Activated T-helper 1 cell treated with anti-CD3 and anti-CD28 coated beads, Interleukin-12 subunit alpha, Interleukin-12 subunit beta, Interleukin-2, Interleukin-4 antibody, amounts not matched to agents 30 ng/mL and 10 ng/mL and 1 ng/mL, durations not matched to agents 14 hours and 24 hours and 36 hours (primary cell): ENCODE data around the gene NHLRC2. TPM values are rescaled to one million over a fixed set of nuclear protein-coding genes. Genes with fewer than 3 reads are reported as not detected.
"Not testable (repeated sequence)": the region's sequence is repeated elsewhere in the genome, so short reads cannot be mapped to it uniquely, and the experiment has no call there.

ENCODE experiments used
- DNase-seq: peaks from one replicate; pipeline ENCODE4 v3.0.0; 2021; ENCODE audit warnings: low spot score
- H3K27ac Mint-ChIP-seq: one replicate; pipeline ENCODE4 v1.8.0; 2021; ENCODE audit warnings: mild to moderate bottlenecking, mixed read lengths
- H3K27me3 Mint-ChIP-seq: one replicate; pipeline ENCODE4 v1.8.0; 2022; ENCODE audit warnings: mild to moderate bottlenecking, moderate library complexity, mixed read lengths; ENCODE audit not compliant: insufficient read depth
- H3K36me3 Mint-ChIP-seq: one replicate; pipeline ENCODE4 v1.8.0; 2021; ENCODE audit warnings: low read depth, mixed read lengths
- H3K4me1 Mint-ChIP-seq: one replicate; pipeline ENCODE4 v1.8.0; 2021; ENCODE audit warnings: low read depth, mixed read lengths
- H3K4me3 Mint-ChIP-seq: one replicate; pipeline ENCODE4 v1.8.0; 2021; ENCODE audit warnings: mild to moderate bottlenecking, moderate library complexity, mixed read lengths
- H3K9me3 Mint-ChIP-seq: one replicate; pipeline ENCODE4 v1.8.0; 2021; ENCODE audit warnings: mixed read lengths
- intact Hi-C: fragments of 100-400 bp; cut with micrococcal nuclease; formaldehyde crosslinking; loops from one replicate; pipeline ENCODE4 v1.15.1; 2024
- total RNA-seq: library from RNA; stranded (reverse); gene quantifications from 2 replicates; pipeline ENCODE4 v1.2.3, GENCODE V29; 2022

The NHLRC2 gene
- total RNA-seq, 1 donor from 2014 or later = 28.2 TPM

DNA sequence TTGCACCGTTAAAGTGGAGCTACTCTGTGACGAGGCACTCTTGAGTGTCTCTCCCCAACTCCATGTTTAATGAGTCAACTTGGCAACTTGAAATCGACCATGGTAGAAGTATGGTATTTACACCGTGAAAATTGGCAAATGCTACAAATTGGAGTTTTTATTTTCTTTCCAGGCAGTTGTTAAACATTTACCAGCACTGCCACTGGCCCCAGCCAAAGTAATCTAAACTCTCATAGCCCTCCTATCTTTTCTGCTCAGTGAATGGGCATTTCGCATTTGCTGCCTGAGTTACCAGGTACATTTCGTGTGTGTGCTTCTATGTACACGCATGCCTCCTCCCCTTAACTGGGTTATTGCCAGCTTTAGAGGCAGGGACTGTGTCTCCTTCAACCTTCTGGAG lies 83.3 kb downstream of the NHLRC2 start:
- intact Hi-C loops = no loop called here
- Mint-ChIP-seq H3K4me3 (no peak overlapping the region), H3K27me3 (peaks cover 18% of the 10 kb centered on the region), H3K9me3 (no peaks in the 10 kb centered on the region), H3K4me1 (no peaks in the 10 kb centered on the region), H3K36me3 (no peaks in the 10 kb centered on the region), H3K27ac (no peak overlapping the region)
- DNase-seq = no peak

DNA sequence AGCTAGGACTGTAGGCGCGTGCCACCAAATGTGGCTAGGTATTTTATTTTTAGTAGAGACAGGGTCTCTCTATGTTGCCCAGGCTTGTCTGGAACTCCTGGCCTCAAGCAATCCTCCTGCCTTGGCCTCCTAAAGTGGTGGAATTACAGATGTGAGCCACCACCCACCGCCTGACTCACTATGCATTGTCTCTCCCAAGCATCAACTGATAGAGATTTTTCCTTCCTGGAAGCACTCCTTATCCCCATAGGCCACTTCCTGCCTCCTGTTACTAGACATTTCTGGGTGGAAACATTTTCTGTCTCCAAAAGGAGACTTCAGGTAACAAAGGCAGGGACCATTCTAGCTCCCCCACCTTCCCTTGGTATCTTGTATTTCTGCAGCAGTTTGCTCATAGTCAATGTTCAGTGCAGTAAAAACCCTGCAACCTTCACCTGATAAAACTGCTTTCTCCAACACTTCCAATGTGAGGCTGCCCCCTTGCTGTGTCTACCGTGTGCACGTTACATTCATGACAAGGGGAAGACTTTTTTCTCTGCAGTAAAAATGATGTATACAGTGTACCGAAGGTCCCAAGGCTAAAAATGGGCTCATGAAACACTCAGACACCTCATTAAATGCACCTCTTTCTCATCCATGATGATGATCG lies 84.9 kb downstream of the NHLRC2 start:
- Mint-ChIP-seq H3K36me3 (no peaks in the 10 kb centered on the region), H3K27ac (no peak overlapping the region), H3K4me3 (no peak overlapping the region), H3K9me3 (no peaks in the 10 kb centered on the region), H3K27me3 (peaks cover 18% of the 10 kb centered on the region), H3K4me1 (no peaks in the 10 kb centered on the region)
- intact Hi-C loops = no loop called here
- no peak for DNase-seq

DNA sequence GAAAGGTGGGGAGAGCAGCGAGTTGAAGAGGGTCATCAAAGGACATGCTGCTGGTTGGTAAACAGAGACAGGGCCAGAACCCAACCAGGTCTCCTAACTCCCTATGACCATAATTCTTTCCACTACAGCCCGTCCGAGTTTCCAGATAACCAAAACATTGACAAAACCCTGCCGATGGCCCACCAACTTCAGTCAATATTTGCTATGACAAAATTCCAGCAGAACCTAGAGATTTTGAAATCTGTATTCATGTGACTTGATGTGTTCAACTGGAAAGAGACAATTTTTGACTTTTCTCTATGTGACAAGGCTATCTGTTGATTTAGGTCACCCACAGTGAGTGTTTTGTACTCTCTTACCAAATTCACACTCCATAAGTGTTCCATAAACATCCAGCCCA lies 86.7 kb downstream of the NHLRC2 start:
- peaks cover 24% of the 10 kb centered on the region for H3K27me3 Mint-ChIP-seq
- no peak for DNase-seq
- intact Hi-C loops = no loop called here
- H3K27ac Mint-ChIP-seq = no peak overlapping the region
- no peaks in the 10 kb centered on the region for H3K9me3 Mint-ChIP-seq
- H3K4me1 Mint-ChIP-seq = no peaks in the 10 kb centered on the region
- no peak overlapping the region for H3K4me3 Mint-ChIP-seq
- no peaks in the 10 kb centered on the region for H3K36me3 Mint-ChIP-seq

DNA sequence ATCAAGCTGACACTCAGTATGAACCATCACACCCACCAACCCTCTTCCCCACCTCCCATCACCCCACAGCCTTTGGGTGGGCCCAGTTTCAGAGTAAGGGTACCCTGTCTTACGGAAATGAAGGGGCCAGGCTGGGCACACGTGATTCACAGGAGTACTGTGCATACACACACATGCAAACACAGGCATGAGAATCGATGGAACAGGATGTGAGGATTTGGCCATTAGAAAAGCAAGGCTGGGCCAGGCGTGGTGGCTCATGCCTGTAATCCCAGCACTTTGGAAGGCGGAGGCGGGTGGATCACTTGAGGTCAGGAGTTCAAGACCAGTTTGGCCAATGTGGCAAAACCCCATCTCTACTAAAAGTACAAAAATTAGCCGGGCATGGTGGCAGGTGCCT lies 88.7 kb downstream of the NHLRC2 start:
- H3K4me1 Mint-ChIP-seq, H3K9me3 Mint-ChIP-seq, H3K36me3 Mint-ChIP-seq, intact Hi-C loops, H3K27ac Mint-ChIP-seq, DNase-seq, H3K4me3 Mint-ChIP-seq: not testable (repeated sequence)
- peaks cover 21% of the 10 kb centered on the region for H3K27me3 Mint-ChIP-seq

DNA sequence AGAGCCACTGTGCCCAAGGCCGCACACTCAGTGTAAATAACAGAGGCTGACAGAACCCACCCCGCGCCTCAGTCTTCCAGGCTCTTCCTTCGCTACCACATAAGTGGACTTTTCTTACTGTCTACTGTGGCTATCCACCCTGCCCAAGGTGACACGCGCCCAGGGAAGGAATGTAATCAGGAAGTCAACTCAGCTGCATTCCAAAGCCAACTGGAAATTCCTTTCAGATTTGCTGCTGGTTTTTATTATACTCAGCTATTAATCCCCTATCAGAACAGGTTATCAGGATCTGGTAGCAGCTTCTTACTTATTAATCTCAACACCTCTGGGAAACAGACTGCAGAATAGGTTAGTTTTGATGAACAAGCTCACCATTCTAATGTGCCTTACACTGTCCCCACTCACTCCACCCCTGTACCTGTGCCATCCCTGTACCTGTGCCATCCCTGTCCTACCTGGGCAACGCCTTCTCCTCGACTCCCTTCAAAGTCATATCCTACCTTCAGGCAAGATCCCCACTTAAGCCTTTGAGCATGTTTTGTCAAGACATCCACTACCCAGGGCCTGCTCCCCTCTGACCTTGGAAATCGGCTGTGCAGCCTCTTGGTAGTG lies 90.7 kb downstream of the NHLRC2 start:
- Mint-ChIP-seq H3K27ac (no peak overlapping the region), H3K4me1 (no peaks in the 10 kb centered on the region), H3K9me3 (no peaks in the 10 kb centered on the region), H3K27me3 (peaks cover 14% of the 10 kb centered on the region), H3K36me3 (no peaks in the 10 kb centered on the region), H3K4me3 (no peak overlapping the region)
- DNase-seq = no peak
- intact Hi-C loops = no loop called here

DNA sequence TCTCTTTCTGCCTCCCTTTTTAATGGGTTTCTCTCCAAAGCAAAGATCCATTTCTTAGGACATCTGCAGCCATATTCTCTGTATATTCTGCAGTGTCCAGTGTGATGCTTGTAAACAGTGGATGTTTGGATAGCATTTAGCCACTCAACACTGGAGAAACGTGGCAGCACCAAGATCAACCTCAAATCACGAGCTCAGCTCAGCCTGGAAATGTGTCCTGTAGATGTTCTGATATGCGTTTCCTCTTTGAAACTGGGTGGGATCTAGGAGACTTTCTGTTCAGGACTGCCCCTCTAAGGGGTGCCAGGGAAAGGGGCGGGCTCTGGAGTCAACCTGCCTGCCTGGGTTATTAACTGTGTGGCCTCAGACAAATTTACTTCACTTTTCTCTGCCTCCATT lies 91.2 kb downstream of the NHLRC2 start:
- H3K36me3 Mint-ChIP-seq = no peaks in the 10 kb centered on the region

DNA sequence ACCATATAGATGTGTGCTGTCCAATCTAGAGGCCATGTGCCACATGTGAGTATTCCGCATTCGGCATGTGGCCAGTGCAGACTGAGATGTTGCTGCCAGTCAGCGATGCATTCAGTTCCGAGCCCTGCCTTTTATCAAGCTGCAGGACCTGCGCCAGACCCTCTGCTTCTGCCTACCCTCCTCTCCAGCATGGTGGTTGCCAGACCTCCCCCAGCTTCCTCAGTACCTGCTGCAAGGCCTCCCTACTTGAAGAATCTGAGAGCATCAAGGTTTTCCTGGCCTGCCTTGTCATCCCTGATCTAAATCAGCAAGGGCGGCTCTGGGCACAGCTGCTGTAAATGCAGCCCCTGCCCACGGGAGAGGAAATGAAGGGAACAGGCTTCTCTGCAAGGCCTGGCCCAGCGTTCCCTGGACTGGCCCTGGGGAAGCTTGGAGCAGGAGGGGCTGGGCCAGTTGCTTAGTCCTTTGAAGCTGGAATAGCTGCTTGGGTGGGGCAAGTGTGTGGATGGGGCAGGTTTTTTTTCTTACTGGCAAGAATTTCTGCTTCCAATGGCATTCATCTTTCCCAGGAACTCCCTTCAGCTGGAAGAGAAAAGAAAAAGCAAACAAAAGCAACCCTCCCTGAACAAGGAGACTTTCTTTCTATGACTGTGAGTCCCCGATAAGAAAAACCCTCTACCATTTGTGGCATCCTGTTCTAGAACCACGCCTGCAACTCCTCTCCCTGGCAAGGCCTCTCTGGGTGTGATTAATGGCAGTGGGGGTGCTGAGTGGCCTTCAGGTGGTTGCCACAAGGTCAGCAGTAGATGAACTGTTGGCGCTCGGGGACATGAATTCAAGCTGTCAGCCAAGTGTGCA lies 93.0 kb downstream of the NHLRC2 start:
- no peak for DNase-seq

More for the DNA sequence above, 91.2 kb downstream of the NHLRC2 start:
- no peaks in the 10 kb centered on the region for H3K9me3 Mint-ChIP-seq
- no peaks in the 10 kb centered on the region for H3K4me1 Mint-ChIP-seq
- intact Hi-C loops = no loop called here
- H3K4me3 Mint-ChIP-seq = no peak overlapping the region
- H3K27ac Mint-ChIP-seq = no peak overlapping the region
- H3K27me3 Mint-ChIP-seq = peaks cover 18% of the 10 kb centered on the region
- no peak for DNase-seq

DNA sequence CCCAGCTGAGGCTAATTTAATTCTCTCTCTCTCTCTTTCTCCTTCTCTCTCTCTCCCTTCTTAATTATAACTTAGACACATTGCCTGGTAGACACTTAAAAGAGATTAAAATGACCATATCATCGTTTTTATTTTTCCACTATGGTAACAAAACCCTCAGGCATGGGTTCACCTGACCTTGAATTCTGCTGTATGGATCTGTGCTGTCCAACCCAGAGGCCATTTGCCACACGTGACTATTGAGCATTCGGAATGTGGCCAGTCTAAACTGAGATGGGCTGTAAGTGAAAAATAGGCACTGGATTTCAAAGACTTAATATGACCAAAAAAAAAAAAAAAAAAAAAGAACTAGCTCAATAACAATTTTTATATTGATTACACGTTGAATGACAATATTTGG lies 93.6 kb downstream of the NHLRC2 start:
- Mint-ChIP-seq H3K4me1 (no peaks in the 10 kb centered on the region), H3K27ac (no peak overlapping the region), H3K9me3 (no peaks in the 10 kb centered on the region), H3K36me3 (no peaks in the 10 kb centered on the region), H3K4me3 (no peak overlapping the region), H3K27me3 (peaks cover 14% of the 10 kb centered on the region)
- no peak for DNase-seq
- intact Hi-C loops = no loop called here

More for the DNA sequence above, 93.0 kb downstream of the NHLRC2 start:
- Mint-ChIP-seq H3K9me3 (no peaks in the 10 kb centered on the region), H3K27ac (no peak overlapping the region), H3K27me3 (peaks cover 14% of the 10 kb centered on the region), H3K4me3 (no peak overlapping the region), H3K4me1 (no peaks in the 10 kb centered on the region), H3K36me3 (no peaks in the 10 kb centered on the region)
- intact Hi-C loops = no loop called here

DNA sequence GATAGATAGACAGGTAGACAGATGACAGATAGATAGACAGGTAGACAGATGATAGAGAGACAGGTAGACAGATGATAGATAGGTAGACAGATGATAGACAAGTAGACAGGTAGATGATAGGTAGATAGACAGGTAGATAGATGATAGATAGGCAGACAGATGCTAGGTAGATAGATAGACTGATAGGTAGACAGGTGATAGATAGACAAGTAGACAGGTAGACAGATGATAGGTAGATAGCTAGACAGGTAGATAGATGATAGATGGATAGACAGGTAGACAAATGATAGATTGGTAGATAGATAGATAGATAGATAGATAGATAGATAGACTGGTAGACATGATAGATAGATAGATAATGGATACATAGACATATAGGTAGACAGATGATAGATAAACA lies 95.8 kb downstream of the NHLRC2 start:
- Mint-ChIP-seq H3K27ac (no peak overlapping the region), H3K27me3 (peaks cover 13% of the 10 kb centered on the region), H3K9me3 (peaks cover 4% of the 10 kb centered on the region), H3K4me3 (no peak overlapping the region), H3K4me1 (peaks cover 5% of the 10 kb centered on the region), H3K36me3 (peaks cover 2% of the 10 kb centered on the region)
- DNase-seq = no peak
- intact Hi-C loops = no loop called here

DNA sequence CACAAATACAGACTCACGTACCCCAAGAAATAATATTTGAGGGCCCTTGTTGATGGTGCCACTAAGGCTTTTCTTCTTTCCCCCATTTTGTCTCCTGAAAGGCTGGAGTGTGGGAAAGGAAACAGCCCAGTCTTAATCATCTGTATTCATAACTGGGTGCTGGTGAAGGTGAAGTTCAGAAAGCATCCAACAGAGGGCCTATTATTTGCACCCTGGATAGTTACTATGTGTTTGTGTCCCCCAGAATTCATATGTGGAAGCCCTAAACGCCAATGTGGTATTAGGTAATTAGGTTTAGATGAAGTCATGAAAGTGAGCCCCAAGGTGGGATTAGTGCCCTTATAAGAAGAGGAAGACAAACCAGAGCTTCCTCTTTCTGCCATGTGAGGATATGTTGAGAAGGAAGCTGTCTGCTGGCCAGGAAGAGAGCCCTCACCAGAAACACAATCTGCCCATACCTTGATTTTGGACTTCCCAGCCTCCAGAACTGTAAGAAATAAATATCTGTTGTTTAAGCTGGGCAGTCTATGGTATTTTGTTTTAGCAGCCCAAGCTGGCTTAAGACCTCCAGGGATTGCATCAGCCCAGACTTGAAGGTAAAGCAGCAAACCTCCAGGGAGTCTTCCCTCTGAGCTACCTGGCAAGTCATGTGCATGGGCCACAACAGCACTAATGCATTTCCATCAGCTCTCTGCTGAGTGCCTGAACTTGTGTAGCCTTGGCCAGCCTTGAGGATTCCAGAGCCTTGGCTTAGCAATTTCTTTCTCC lies 99.2 kb downstream of the NHLRC2 start:
- Mint-ChIP-seq H3K4me1 (peaks cover 11% of the 10 kb centered on the region), H3K4me3 (no peak overlapping the region), H3K9me3 (peaks cover 4% of the 10 kb centered on the region), H3K27ac (no peak overlapping the region), H3K27me3 (peaks cover 21% of the 10 kb centered on the region), H3K36me3 (peaks cover 2% of the 10 kb centered on the region)
- no peak for DNase-seq
- intact Hi-C loops = no loop called here

DNA sequence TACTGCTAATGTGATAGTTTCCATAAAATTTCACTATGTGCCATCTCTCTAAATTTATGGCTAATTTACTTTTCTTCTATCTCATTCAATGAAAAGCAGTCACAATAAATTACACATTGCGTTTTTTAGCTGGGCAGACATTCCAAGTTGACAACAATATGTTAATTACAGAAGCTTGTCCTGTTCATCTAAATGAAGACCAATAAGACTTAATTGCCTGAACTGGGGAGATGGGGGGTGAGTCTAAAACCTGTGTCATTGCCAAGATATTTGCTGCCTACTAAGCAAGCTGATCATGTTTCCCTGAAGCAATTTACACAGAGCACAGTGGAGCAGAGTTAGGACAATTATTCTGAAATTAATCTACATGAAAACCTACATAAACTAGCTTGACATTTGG lies 99.9 kb downstream of the NHLRC2 start:
- Mint-ChIP-seq H3K36me3 (peaks cover 2% of the 10 kb centered on the region), H3K4me1 (peaks cover 17% of the 10 kb centered on the region), H3K27me3 (peaks cover 20% of the 10 kb centered on the region), H3K4me3 (no peak overlapping the region), H3K9me3 (peaks cover 4% of the 10 kb centered on the region), H3K27ac (no peak overlapping the region)
- intact Hi-C loops = no loop called here
- DNase-seq = no peak

DNA sequence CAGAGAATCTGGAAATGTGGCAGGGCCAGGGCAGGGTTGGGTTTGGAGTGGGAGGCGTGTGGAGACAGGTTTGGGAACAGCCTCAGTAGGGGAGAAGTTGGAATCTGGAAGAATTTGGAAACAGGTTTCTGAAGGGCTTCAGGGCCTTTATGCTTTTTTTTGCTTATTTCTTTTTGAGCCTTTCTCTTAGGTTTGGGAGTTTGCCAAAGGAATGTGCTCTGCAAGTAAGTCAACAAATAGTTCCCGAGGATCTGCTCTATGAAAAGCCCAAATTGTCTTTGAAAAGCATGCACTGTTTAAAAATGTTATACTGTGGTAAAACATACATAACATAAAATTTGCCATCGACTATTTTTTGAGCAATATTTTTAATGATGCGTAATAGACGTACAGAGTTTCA lies 102.6 kb downstream of the NHLRC2 start:
- DNase-seq = no peak
- intact Hi-C loops = no loop called here
- Mint-ChIP-seq H3K9me3 (peaks cover 4% of the 10 kb centered on the region), H3K4me3 (no peak overlapping the region), H3K4me1 (peaks cover 36% of the 10 kb centered on the region), H3K27ac (no peak overlapping the region), H3K36me3 (peaks cover 4% of the 10 kb centered on the region), H3K27me3 (peaks cover 14% of the 10 kb centered on the region)
